ENCODE results near the gene ADGRL3.

ADGRL3 gene

DNA sequence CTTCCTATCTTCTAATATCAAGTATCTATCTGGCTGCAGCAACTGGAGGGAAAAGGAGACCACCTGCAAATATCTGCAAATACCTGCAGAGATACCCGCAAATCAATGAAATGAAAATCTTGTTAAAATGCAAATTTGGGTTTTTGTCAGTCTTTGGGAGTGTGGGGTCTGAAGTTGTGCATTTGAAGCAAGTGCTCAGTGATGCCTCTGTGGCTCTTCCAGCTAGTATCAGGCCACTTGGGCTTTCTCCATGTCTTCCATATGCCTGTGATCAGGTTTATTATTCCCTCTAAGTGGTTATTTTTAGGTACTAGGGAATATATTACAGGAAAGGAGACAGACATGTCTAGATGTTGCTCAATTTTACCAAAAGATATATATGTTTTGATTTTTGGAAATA, 880.3 kb downstream of the ADGRL3 start:
- Histone ChIP-seq H3K9me3 (ENCODE audit: severe bottlenecking) (no peaks in the 10 kb centered on the region), H3K4me1 (ENCODE audit: insufficient read depth, poor library complexity, severe bottlenecking) (no peaks in the 10 kb centered on the region), H3K36me3 (ENCODE audit: low read depth) (no peaks in the 10 kb centered on the region), H3K4me3 (ENCODE audit: severe bottlenecking) (no peak overlapping the region), H3K27ac (ENCODE audit: poor library complexity, severe bottlenecking) (no peak overlapping the region), H3K27me3 (ENCODE audit: insufficient read depth, poor library complexity, severe bottlenecking) (peaks cover 3% of the 10 kb centered on the region)
- ATAC-seq (ENCODE audit: low read depth), result no peak
- TF ChIP-seq, protein P1, sequence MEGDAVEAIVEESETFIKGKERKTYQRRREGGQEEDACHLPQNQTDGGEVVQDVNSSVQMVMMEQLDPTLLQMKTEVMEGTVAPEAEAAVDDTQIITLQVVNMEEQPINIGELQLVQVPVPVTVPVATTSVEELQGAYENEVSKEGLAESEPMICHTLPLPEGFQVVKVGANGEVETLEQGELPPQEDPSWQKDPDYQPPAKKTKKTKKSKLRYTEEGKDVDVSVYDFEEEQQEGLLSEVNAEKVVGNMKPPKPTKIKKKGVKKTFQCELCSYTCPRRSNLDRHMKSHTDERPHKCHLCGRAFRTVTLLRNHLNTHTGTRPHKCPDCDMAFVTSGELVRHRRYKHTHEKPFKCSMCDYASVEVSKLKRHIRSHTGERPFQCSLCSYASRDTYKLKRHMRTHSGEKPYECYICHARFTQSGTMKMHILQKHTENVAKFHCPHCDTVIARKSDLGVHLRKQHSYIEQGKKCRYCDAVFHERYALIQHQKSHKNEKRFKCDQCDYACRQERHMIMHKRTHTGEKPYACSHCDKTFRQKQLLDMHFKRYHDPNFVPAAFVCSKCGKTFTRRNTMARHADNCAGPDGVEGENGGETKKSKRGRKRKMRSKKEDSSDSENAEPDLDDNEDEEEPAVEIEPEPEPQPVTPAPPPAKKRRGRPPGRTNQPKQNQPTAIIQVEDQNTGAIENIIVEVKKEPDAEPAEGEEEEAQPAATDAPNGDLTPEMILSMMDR (IDR thresholded peaks at IDR 0.05; ENCODE audit: poor library complexity, severe bottlenecking), result no peak
- DNase-seq (ENCODE audit: low spot score), result no peak

DNA sequence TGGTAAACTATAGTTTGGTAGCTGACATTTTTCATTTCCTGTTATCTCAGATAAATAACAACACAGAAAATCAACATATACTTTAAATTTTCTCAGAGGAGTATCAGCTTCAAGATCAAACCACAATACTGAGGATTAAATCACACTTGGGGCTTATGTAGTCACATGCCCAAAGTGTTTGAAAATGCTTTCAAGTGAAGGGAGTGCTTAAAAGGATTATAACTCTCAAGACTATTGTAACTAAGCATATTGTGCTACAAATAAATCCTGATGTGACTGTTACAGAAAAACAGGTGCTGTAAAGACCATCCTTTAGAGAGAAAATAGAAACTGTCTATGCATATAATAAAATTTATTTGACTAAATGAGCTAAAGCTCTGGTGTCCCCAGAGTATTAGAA, 887.6 kb downstream of the ADGRL3 start:
- H3K4me1 ChIP-seq (ENCODE audit: insufficient read depth, poor library complexity, severe bottlenecking), result no peaks in the 10 kb centered on the region
- no peaks in the 10 kb centered on the region for H3K36me3 ChIP-seq (ENCODE audit: low read depth)
- DNase-seq (ENCODE audit: low spot score) (no peak), ATAC-seq (ENCODE audit: low read depth) (no peak)
- H3K27me3 ChIP-seq (ENCODE audit: insufficient read depth, poor library complexity, severe bottlenecking), result no peaks in the 10 kb centered on the region
- H3K9me3 ChIP-seq (ENCODE audit: severe bottlenecking), result no peaks in the 10 kb centered on the region
- no peak overlapping the region for H3K4me3 ChIP-seq (ENCODE audit: severe bottlenecking)
- TF ChIP-seq, protein P1 (IDR thresholded peaks at IDR 0.05; ENCODE audit: poor library complexity, severe bottlenecking), result no peak
- H3K27ac ChIP-seq (ENCODE audit: poor library complexity, severe bottlenecking), result no peak overlapping the region

DNA sequence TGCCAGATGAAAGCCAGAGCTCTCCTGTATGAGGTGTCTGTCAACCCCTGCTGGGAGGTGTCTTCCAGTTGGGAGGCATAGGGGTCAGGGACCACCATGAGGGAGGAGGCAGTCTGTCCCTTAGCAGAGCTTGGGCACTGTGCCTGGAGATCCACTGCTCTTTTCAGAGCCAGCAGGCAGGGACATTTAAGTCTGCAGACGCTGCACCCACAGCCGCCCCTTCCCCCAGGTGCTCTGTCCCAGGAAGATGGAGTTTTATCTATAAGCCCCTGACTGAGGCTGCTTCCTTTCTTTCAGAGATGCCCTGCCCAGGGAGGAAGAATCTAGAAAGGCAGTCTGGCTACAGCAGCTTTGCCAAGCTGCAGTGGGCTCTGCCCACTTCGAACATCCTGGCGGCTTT, 893.6 kb downstream of the ADGRL3 start:
- Histone ChIP-seq H3K27me3 (ENCODE audit: insufficient read depth, poor library complexity, severe bottlenecking) (no peaks in the 10 kb centered on the region), H3K4me1 (ENCODE audit: insufficient read depth, poor library complexity, severe bottlenecking) (no peaks in the 10 kb centered on the region), H3K36me3 (ENCODE audit: low read depth) (no peaks in the 10 kb centered on the region), H3K9me3 (ENCODE audit: severe bottlenecking) (no peaks in the 10 kb centered on the region), H3K4me3 (ENCODE audit: severe bottlenecking) (no peak overlapping the region), H3K27ac (ENCODE audit: poor library complexity, severe bottlenecking) (no peak overlapping the region)
- ATAC-seq (ENCODE audit: low read depth) (no peak), DNase-seq (ENCODE audit: low spot score) (no peak)
- TF ChIP-seq, protein P1 (IDR thresholded peaks at IDR 0.05; ENCODE audit: poor library complexity, severe bottlenecking), result no peak

DNA sequence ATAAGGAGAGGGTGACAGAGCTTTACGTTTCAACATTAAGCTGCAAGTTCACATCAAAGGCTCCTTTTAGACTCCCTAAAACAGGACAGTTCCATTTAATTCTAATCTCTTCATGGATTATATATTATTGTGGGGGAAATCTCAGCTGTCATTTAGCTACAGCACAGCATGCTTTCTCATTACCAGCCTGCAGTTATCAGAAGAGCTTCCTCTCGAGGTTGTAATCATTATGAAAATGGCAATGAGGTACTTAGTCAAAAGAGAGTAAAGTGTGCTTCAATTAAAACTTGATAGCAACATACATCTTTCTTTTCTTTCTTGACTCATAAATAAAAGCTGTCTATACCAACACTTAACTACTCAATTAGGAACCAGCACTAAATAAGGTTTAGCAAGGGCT, 896.8 kb downstream of the ADGRL3 start:
- ATAC-seq (ENCODE audit: low read depth), result no peak
- H3K4me3 ChIP-seq (ENCODE audit: severe bottlenecking), result no peak overlapping the region
- H3K27ac ChIP-seq (ENCODE audit: poor library complexity, severe bottlenecking), result no peak overlapping the region
- H3K36me3 ChIP-seq (ENCODE audit: low read depth), result no peaks in the 10 kb centered on the region
- TF ChIP-seq, protein P1 (IDR thresholded peaks at IDR 0.05; ENCODE audit: poor library complexity, severe bottlenecking), result no peak
- no peaks in the 10 kb centered on the region for H3K4me1 ChIP-seq (ENCODE audit: insufficient read depth, poor library complexity, severe bottlenecking)
- H3K9me3 ChIP-seq (ENCODE audit: severe bottlenecking), result no peaks in the 10 kb centered on the region
- DNase-seq (ENCODE audit: low spot score), result no peak
- H3K27me3 ChIP-seq (ENCODE audit: insufficient read depth, poor library complexity, severe bottlenecking), result no peaks in the 10 kb centered on the region

DNA sequence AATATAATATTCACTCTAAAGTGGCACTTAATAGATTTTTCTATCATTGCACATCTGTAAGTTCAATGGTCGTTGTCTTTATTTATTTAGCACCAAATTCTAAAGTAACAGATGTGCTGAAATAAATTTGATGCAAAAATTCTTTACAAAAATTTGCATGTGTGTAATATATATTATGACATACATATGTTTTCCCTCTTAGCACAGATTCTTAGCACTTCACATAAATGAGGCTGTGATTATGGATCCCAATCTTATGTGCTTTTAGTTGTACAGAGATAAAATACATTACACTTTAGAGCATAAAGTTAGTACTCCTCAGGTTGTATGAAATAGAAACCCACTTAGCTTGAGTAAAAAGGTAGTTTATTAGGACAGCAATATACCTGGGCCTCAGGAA, 915.1 kb downstream of the ADGRL3 start:
- TF ChIP-seq, protein P1 (IDR thresholded peaks at IDR 0.05; ENCODE audit: poor library complexity, severe bottlenecking), result no peak
- no peaks in the 10 kb centered on the region for H3K36me3 ChIP-seq (ENCODE audit: low read depth)
- no peaks in the 10 kb centered on the region for H3K4me1 ChIP-seq (ENCODE audit: insufficient read depth, poor library complexity, severe bottlenecking)
- H3K4me3 ChIP-seq (ENCODE audit: severe bottlenecking), result no peak overlapping the region
- H3K27ac ChIP-seq (ENCODE audit: poor library complexity, severe bottlenecking), result no peak overlapping the region
- ATAC-seq (ENCODE audit: low read depth), result no peak
- H3K27me3 ChIP-seq (ENCODE audit: insufficient read depth, poor library complexity, severe bottlenecking), result peaks cover 3% of the 10 kb centered on the region
- DNase-seq (ENCODE audit: low spot score), result no peak
- no peaks in the 10 kb centered on the region for H3K9me3 ChIP-seq (ENCODE audit: severe bottlenecking)

Measured in RWPE2 (cell line).